A673 (cell line): ENCODE data around the gene ANKRD29.

ENCODE experiments used
- EZH2 ChIP-seq: fragments of 200-600 bp; sonication (generic); IDR thresholded peaks from 2 replicates; pipeline ENCODE4 v1.6.1; 2017; ENCODE audit warnings: borderline replicate concordance, low read depth, mild to moderate bottlenecking, mixed read lengths, antibody characterized with exemption, low read length; ENCODE audit not compliant: poor library complexity, severe bottlenecking
- TF ChIP-seq, protein P1 (sequence below): fragments of 300-800, 200-600 bp; sonication (generic); conservative IDR thresholded peaks from 2 replicates; pipeline ENCODE4 v1.5.1; 2017; ENCODE audit warnings: low read depth, mild to moderate bottlenecking, antibody characterized with exemption, low read length, moderate library complexity, mixed read lengths

DNA sequence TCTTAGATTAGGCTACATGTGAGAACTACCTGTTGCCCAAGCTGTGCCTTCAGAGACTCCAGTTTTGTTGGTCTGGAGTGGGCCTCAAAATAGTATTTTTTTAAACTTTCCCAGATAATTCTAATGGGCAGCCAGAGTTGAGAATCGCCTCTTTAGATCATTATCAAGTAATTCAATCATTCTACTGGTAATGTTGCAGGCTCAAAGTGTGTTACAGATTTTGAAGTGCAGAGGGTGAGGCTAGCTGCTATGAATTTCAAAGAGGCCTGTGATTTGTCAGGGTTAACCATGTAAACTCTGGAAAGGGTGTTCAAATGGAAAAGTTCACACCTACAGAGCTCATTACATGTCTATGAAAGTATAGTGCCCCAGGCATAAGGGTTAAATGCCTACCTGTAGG is 30.1 kb downstream of the ANKRD29 start:
- TF ChIP-seq, protein P1, sequence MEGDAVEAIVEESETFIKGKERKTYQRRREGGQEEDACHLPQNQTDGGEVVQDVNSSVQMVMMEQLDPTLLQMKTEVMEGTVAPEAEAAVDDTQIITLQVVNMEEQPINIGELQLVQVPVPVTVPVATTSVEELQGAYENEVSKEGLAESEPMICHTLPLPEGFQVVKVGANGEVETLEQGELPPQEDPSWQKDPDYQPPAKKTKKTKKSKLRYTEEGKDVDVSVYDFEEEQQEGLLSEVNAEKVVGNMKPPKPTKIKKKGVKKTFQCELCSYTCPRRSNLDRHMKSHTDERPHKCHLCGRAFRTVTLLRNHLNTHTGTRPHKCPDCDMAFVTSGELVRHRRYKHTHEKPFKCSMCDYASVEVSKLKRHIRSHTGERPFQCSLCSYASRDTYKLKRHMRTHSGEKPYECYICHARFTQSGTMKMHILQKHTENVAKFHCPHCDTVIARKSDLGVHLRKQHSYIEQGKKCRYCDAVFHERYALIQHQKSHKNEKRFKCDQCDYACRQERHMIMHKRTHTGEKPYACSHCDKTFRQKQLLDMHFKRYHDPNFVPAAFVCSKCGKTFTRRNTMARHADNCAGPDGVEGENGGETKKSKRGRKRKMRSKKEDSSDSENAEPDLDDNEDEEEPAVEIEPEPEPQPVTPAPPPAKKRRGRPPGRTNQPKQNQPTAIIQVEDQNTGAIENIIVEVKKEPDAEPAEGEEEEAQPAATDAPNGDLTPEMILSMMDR, result no peak
- no peak for TF ChIP-seq EZH2
